GM10266 (cell line): Measurements from ENCODE around the gene WDR86.
A peak's percentile ranks its signal among the peaks of the same experiment; 100 is the strongest.

Experiments used
- DNase-seq: peaks from one replicate; pipeline ENCODE4 v3.0.0; 2012; ENCODE audit errors: extremely low spot score
- CTCF ChIP-seq: IDR thresholded peaks from 2 replicates; pipeline ENCODE4 v1.5.1; 2012; ENCODE audit warnings: mild to moderate bottlenecking, low read depth; ENCODE audit not compliant: control insufficient read depth, insufficient read depth; ENCODE audit errors: missing control alignments

The WDR86 gene

GRCh38 chr7:151435103-151435916 lies 25.5 kb upstream of the WDR86 start:
- DNase-seq, result no peak
- TF ChIP-seq CTCF, result no peak

- TF ChIP-seq CTCF, result no peak
- DNase-seq, result no peak
Measured at GRCh38 chr7:151434549-151434948, 24.7 kb upstream of the WDR86 start.

- peak; percentile 16 for DNase-seq
- no peak for TF ChIP-seq CTCF
Measured at GRCh38 chr7:151433721-151434400, 24.0 kb upstream of the WDR86 start.

- no peak for TF ChIP-seq CTCF
- peak; percentile 77 for DNase-seq
Measured at GRCh38 chr7:151432658-151433521, 23.1 kb upstream of the WDR86 start.

GRCh38 chr7:151431768-151432311 lies 22.0 kb upstream of the WDR86 start:
- no peak for DNase-seq
- TF ChIP-seq CTCF, result no peak

GRCh38 chr7:151431281-151431767 lies 21.5 kb upstream of the WDR86 start:
- TF ChIP-seq CTCF, result no peak
- DNase-seq, result peak; percentile 12
